HUES48 (cell line): Measurements from ENCODE around the gene MOG.

Experiments
- H3K27ac ChIP-seq: one replicate; pipeline ENCODE4 v1.7.0; 2013; ENCODE audit warnings: low read depth, low read length, inconsistent platforms
- H3K27me3 ChIP-seq: 2 replicates; pipeline ENCODE4 v1.6.1; 2013; ENCODE audit warnings: mild to moderate bottlenecking, low read length; ENCODE audit not compliant: control insufficient read depth, insufficient read depth
- H3K36me3 ChIP-seq: 2 replicates; pipeline ENCODE4 v1.6.1; 2013; ENCODE audit warnings: low read length; ENCODE audit not compliant: control insufficient read depth, insufficient read depth
- H3K4me1 ChIP-seq: 2 replicates; pipeline ENCODE4 v1.6.1; 2013; ENCODE audit warnings: mild to moderate bottlenecking, low read length; ENCODE audit not compliant: control insufficient read depth, insufficient read depth
- H3K4me3 ChIP-seq: 2 replicates; pipeline ENCODE4 v1.5.1; 2013; ENCODE audit warnings: mild to moderate bottlenecking, low read depth, low read length
- H3K9ac ChIP-seq: 2 replicates; pipeline ENCODE4 v1.6.1; 2013; ENCODE audit warnings: mild to moderate bottlenecking, low read depth, low read length, moderate library complexity
- H3K9me3 ChIP-seq: 2 replicates; pipeline ENCODE4 v1.6.1; 2013; ENCODE audit warnings: low read length; ENCODE audit not compliant: control insufficient read depth, insufficient read depth

Gene MOG

GRCh38 chr6:29676981-29677601 lies 20.2 kb downstream of the MOG start:
- H3K27ac ChIP-seq, result no peak overlapping the region
- no peaks in the 10 kb centered on the region for H3K27me3 ChIP-seq
- H3K9me3 ChIP-seq, result no peaks in the 10 kb centered on the region
- no peak overlapping the region for H3K9ac ChIP-seq
- no peak overlapping the region for H3K4me3 ChIP-seq
- H3K4me1 ChIP-seq, result peaks cover 22% of the 10 kb centered on the region
- H3K36me3 ChIP-seq, result no peaks in the 10 kb centered on the region

- Histone ChIP-seq H3K9ac (no peak overlapping the region), H3K9me3 (no peaks in the 10 kb centered on the region), H3K4me1 (peaks cover 22% of the 10 kb centered on the region), H3K27ac (peak overlapping the region; percentile 54), H3K36me3 (no peaks in the 10 kb centered on the region), H3K4me3 (no peak overlapping the region), H3K27me3 (no peaks in the 10 kb centered on the region)
Observed at GRCh38 chr6:29678114-29678513, 21.2 kb downstream of the MOG start.

GRCh38 chr6:29679962-29680361 lies 23.1 kb downstream of the MOG start:
- Histone ChIP-seq H3K4me1 (peaks cover 31% of the 10 kb centered on the region), H3K27me3 (no peaks in the 10 kb centered on the region), H3K27ac (no peak overlapping the region), H3K9me3 (no peaks in the 10 kb centered on the region), H3K4me3 (no peak overlapping the region), H3K36me3 (no peaks in the 10 kb centered on the region), H3K9ac (no peak overlapping the region)

GRCh38 chr6:29680416-29680815 lies 23.5 kb downstream of the MOG start:
- Histone ChIP-seq H3K9me3 (no peaks in the 10 kb centered on the region), H3K27ac (no peak overlapping the region), H3K4me3 (no peak overlapping the region), H3K36me3 (no peaks in the 10 kb centered on the region), H3K27me3 (no peaks in the 10 kb centered on the region), H3K4me1 (peaks cover 31% of the 10 kb centered on the region), H3K9ac (no peak overlapping the region)

- Histone ChIP-seq H3K9ac (no peak within 1 kb of the TSS), H3K4me1 (peaks cover 32% of the 10 kb centered on the region), H3K4me3 (no peak within 1 kb of the TSS), H3K27me3 (no peaks in the 10 kb centered on the region), H3K36me3 (no peaks in the 10 kb centered on the region), H3K9me3 (no peaks in the 10 kb centered on the region), H3K27ac (no peak within 1 kb of the TSS)
Observed at GRCh38 chr6:29680904-29681303, 24.0 kb downstream of the MOG start, which contains the start of gene ZFP57. TSS of gene ZFP57 (minus strand) at chr6:29681152. CDS start at chr6:29677003, 4,149 bp downstream.

GRCh38 chr6:29681811-29682210 lies 24.9 kb downstream of the MOG start:
- Histone ChIP-seq H3K9me3 (no peaks in the 10 kb centered on the region), H3K4me1 (peaks cover 30% of the 10 kb centered on the region), H3K9ac (no peak overlapping the region), H3K27ac (no peak overlapping the region), H3K27me3 (no peaks in the 10 kb centered on the region), H3K4me3 (no peak overlapping the region), H3K36me3 (no peaks in the 10 kb centered on the region)

GRCh38 chr6:29685718-29686326 lies 28.9 kb downstream of the MOG start:
- H3K27ac ChIP-seq, result no peak overlapping the region
- H3K36me3 ChIP-seq, result no peaks in the 10 kb centered on the region
- H3K4me1 ChIP-seq, result peaks cover 11% of the 10 kb centered on the region
- H3K27me3 ChIP-seq, result no peaks in the 10 kb centered on the region
- no peak overlapping the region for H3K4me3 ChIP-seq
- no peak overlapping the region for H3K9ac ChIP-seq
- no peaks in the 10 kb centered on the region for H3K9me3 ChIP-seq

- H3K4me3 ChIP-seq, result no peak overlapping the region
- no peaks in the 10 kb centered on the region for H3K36me3 ChIP-seq
- H3K9me3 ChIP-seq, result no peaks in the 10 kb centered on the region
- no peak overlapping the region for H3K9ac ChIP-seq
- H3K27me3 ChIP-seq, result no peaks in the 10 kb centered on the region
- no peak overlapping the region for H3K27ac ChIP-seq
- no peaks in the 10 kb centered on the region; the same call in 1 of the 2 replicates for H3K4me1 ChIP-seq
Observed at GRCh38 chr6:29694637-29695036, 37.7 kb downstream of the MOG start.

- H3K9ac ChIP-seq, result no peak overlapping the region
- no peak overlapping the region for H3K4me3 ChIP-seq
- no peak overlapping the region for H3K27ac ChIP-seq
- H3K27me3 ChIP-seq, result no peaks in the 10 kb centered on the region
- no peaks in the 10 kb centered on the region for H3K36me3 ChIP-seq
- no peaks in the 10 kb centered on the region; the same call in 1 of the 2 replicates for H3K4me1 ChIP-seq
- H3K9me3 ChIP-seq, result no peaks in the 10 kb centered on the region
Observed at GRCh38 chr6:29696147-29697125, 39.5 kb downstream of the MOG start.

- Histone ChIP-seq H3K9me3 (no peaks in the 10 kb centered on the region), H3K36me3 (no peaks in the 10 kb centered on the region), H3K27me3 (no peaks in the 10 kb centered on the region), H3K4me3 (no peak overlapping the region), H3K27ac (no peak overlapping the region), H3K4me1 (peaks cover 3% of the 10 kb centered on the region; the same call in 1 of the 2 replicates), H3K9ac (no peak overlapping the region)
Observed at GRCh38 chr6:29702519-29703103, 45.7 kb downstream of the MOG start.
